IPS-NIHi11 (cell line): Measurements from ENCODE around the gene KDF1.
"Not testable (repeated sequence)": the region's sequence is repeated elsewhere in the genome, so short reads cannot be mapped to it uniquely, and the experiment has no call there.

Experiments
- DNase-seq: peaks from one replicate; pipeline ENCODE4 v3.0.0; 2012; ENCODE audit warnings: mixed read lengths, low spot score

KDF1 gene

DNA sequence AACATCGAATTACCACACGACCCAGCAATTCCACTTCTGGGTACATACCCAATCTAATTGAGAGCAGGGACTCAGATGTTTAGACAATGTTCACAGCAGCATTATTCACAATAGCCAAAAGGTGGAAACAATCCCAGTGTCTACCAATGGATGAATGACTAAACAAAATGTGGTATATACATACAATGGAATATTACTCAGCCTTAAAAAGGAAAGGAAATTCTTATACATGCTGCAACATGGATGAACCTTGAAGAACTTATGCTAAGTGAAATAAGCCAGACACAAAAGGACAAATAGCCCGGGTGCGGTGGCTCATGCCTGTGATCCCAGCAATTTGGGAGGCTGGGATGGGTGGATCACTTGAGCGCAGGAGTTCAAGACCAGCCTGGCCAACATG lies 6.9 kb downstream of the KDF1 start:
- no peak for DNase-seq

DNA sequence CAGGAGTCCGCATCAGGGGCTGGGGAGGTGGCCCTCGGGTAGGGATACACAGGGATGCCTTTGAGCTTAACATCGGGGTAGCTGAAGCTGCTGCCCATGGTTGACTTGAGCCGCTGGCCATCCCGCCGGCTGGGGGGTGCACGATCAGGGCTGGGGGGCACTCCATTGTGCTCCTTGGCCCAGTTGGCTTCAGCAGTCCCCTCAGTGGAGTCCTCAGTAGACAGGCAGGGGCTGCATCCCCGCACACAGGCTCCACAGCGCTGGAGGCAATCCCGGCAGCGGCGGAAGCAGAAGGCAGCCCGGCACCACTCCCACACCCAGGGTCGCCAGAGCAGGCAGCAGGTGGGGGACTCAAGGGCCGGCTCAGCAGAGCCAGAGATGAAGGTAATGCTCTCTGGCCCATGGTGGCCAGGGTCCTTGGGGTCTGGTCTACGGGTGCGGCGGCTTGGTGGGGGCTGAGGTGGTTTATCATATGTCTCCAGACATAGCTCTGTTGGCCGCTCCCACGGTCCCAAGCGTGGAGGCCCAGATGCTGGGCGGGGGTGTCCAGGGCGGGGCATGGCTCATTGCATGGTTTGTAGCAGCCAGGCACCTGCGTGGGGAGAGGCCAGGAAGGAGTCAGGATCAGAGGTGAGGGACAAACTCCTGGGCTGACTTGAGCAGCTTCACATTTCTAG lies 8.3 kb downstream of the KDF1 start:
- no peak for DNase-seq

GRCh38 chr1:26951216-26951615 lies 9.1 kb downstream of the KDF1 start:
- DNase-seq, result no peak

- no peak for DNase-seq
Measured at GRCh38 chr1:26950602-26951001, 9.7 kb downstream of the KDF1 start.

GRCh38 chr1:26949926-26950319 lies 10.3 kb downstream of the KDF1 start:
- no peak for DNase-seq

GRCh38 chr1:26949266-26949925 lies 10.9 kb downstream of the KDF1 start:
- DNase-seq, result no peak

DNA sequence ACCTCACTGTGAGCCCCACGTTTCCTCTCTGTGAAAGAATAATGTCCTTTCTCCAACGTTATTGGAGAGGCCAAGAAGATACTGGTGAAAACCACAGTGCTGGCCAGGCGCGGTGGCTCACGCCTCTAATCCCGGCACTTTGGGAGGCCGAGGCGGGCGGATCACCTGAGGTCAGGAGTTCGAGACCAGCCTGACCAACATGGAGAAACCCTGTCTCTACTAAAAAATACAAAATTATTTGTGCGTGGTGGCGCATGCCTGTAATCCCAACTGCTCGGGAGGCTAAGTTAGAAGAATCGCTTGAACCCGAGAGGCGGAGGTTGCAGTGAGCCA lies 11.6 kb downstream of the KDF1 start:
- DNase-seq, result not testable (repeated sequence)

- DNase-seq, result no peak
Measured at GRCh38 chr1:26946270-26946669, 14.0 kb downstream of the KDF1 start.

DNA sequence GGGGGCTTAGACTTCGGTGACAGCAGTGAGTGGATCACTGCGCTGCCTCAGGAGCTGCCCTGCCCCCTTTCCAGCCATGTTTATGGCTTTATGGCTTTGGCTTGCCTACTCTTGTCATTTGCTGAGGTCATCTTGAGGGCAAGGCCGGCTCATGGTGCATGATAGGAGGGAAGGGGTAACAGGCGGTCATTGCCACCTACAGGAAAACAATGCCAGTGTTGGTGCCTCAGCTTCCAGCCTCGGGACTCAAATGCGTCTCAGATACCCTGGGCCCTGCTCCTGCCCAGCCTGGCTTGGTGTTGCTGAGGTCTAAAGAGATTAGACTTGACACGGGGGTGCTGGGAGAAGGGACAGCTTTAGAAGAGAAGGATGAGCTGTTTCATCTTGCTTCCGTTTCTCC lies 14.5 kb downstream of the KDF1 start:
- DNase-seq, result no peak

DNA sequence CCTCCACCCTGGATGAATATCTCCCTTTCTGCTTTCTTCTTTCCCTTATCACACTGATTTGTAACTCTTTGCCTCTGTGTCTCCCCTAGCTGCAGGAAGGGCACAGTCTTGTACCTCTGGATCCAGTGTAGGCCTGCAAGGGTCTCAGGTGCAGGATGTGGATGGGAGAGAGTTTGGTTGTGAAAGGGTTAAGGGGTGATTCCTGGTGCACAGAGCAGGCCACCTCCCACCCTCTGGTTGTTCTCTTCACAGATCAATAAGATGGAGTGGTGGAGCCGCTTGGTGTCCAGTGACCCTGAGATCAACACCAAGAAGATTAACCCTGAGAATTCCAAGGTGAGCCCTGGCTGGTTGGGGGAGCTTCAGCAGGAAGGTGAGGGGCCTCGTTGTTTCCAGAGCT lies 15.1 kb downstream of the KDF1 start:
- DNase-seq, result no peak

GRCh38 chr1:26942656-26943055 lies 17.6 kb downstream of the KDF1 start:
- DNase-seq, result no peak

DNA sequence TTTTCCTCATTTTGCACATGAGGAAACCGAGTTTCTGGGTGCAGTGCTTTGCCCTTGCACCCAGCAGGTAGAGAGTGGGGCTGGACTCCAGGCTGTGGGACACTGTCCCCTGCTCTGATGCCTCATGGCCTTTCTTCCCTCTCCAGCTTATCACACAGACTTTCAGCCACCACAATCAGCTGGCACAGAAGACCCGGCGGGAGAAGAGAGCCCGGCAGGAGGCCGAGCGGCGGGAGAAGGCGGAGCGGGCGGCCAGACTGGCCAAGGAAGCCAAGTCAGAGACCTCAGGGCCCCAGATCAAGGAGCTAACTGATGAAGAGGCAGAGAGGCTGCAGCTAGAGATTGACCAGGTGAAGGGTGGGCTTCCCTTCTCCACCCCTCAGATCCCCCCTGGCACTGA lies 19.0 kb downstream of the KDF1 start:
- DNase-seq, result no peak

DNA sequence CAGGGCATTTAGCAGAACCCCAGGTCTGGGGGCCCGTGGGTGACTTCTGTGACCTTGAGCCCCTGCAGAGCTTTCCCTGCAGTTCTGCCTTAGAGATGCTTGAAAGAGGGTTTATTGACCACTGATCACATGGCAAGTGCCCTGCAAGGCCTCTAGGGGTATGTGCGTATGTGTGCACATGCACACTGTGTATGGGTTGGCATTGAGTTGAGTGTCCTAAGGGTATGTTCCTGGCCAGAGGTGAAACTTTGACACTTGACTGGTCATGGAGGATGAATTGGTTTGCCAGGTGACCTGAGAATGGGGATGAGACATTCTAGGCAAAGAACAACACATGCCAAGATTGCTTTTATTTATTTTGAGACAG lies 21.6 kb downstream of the KDF1 start:
- no peak for DNase-seq

DNA sequence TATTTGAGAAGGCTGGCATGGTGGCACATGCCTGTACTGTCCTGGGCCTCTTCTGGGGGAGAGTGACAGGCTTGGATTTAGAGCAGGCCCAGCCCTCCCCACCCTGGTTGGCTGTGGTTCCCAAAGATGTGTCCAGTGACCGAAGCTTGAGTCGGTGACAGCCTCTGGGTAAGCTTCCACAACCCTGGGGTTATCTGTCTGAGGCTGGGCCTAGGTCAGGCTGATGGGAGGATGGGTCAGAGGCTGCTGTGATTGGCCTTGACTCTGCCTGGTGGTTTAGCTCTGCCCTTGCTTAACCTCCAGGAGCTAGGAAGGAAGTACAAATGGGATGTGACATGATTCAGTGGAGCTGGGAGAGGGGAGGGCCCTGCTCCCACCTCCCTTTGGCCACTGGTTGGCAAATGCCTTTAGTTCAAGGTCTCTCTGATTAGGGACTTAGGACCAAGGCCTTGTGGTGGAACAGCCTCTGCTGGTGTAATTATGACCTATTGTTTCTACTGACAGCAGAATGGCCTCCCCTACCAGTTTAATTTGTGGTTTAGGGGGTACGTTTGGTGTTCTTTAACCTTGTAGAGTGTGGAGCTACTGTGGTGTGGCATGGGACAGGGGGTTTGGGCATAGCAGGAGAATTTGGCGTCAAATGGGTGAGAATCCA lies 22.1 kb downstream of the KDF1 start:
- no peak for DNase-seq

GRCh38 chr1:26936823-26937222 lies 23.4 kb downstream of the KDF1 start:
- DNase-seq, result no peak

DNA sequence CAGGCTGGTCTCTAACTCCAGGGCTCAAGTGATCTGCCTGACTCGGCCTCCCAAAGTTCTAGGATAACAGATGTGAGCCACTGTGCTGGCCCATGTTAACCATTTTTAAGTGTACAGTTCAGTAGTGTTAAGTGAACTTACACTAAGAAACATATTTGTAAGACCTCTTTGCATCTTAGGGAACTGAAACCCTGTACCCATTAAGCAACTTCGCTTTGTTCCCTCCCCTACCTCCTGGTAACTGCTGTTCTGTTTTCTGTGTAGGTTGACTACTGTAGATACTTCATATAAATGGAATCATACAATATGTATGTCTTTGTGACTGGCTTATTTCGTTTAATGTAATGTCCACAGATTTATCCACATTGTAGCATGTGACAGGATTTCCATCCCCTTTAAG lies 27.7 kb downstream of the KDF1 start:
- DNase-seq, result no peak

DNA sequence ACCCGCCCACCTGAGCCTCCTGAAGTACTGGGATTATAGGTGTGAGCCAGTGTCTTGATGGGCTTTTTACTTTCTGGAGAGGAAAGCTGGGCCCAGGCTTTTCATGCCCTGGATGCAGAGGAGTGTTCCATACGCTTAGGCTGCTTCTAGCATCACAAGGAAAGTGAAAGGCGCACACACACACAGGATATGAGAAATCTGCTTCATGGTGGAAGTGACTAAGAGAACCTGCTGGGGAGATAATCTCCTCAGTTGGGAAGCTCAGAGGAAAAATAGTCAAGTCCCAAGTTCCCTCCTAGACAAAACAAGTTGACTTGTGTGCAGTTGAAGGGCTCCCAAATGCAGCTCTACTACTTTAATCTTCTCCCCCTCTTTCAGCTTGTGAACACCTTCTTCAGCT lies 36.6 kb downstream of the KDF1 start:
- DNase-seq, result no peak

GRCh38 chr1:26922901-26923300 lies 37.4 kb downstream of the KDF1 start:
- DNase-seq, result no peak

DNA sequence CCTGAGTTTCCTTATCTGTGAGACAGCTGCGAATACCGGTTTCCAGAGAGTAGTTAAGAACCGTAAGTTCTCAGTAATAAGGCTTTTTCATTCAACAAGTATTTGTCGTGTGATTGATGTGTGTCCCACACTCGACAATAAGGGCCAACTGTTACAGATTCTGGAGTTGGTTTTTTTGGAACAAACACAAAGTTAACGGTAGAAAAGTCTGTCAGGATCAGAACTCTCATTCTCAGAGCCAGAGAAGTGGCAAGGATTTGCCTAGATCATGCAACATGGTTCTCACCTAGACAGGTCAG lies 37.9 kb downstream of the KDF1 start:
- DNase-seq, result no peak

DNA sequence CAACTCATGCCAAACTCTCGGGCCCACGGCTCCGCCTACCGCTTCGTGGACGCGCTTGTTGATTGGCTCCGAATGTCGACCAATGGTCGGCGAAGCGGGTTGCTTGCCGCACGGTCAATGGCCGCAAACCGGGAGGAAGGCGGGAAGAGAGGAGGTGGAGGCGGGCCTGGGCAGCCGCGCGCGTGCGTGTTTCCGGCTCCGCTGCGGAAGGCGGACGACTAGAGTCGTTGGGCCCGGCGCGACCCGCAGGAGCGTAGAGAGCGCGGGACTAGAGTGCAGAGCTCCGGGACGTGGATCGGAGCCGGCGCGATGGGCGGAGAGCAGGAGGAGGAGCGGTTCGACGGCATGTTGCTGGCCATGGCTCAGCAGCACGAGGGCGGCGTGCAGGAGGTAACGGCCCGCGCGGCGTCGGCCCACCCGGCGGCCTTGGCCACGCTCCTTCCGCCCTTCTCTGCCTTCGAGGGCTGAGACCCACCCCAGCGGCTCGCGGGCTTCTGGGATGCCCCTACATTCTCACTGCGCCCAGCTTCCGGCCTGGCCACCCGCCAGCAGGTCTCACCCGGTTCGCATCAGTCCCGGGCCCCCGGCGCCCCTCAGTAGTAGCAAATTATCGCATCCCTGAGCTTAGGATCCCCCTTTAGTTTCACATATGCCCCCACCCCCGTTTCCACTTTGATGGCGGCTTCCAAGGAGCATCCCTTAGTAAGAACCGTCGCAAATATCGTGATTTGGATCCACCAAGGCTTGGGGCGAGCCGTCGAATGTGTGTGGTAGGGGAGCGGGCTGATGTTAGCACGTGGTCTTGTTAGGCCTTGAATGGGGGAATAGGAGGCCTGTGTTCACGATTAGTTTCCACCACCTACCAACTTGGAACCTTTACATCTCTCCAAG lies 38.5 kb downstream of the KDF1 start, which contains the start of gene NUDC:
Gene NUDC (plus strand): TSS at position 204 of the 891 bp plus-strand sequence. CDS start 106 bp downstream, at position 310.
- peak; percentile 99 for DNase-seq

- DNase-seq, result no peak
Measured at GRCh38 chr1:26921126-26921539, 39.1 kb downstream of the KDF1 start.

GRCh38 chr1:26915204-26915842 lies 44.9 kb downstream of the KDF1 start:
- no peak for DNase-seq
